Stimulated activated CD8-positive, alpha-beta memory T cell treated with anti-CD3 and anti-CD28 coated beads, Interleukin-15, amount 100 ng/mL, for 24 hours (primary cell): ENCODE data around the gene WDR45.
A peak's percentile ranks its signal among the peaks of the same experiment; 100 is the strongest.
"Not testable (repeated sequence)": the region's sequence is repeated elsewhere in the genome, so short reads cannot be mapped to it uniquely, and the experiment has no call there.

ENCODE experiments used
- DNase-seq: peaks from one replicate; pipeline ENCODE4 v3.0.0-alpha.2; 2020; ENCODE audit warnings: low read depth

WDR45 gene

GRCh38 chrX:49079489-49080428, at the start of gene WDR45:
Gene WDR45 (minus strand): TSS chrX:49079887. CDS start chrX:49078095, 1,792 bp downstream.
- peak; percentile 12 for DNase-seq

GRCh38 chrX:49129427-49129826, 49.7 kb upstream of the WDR45 start:
- DNase-seq, result no peak

GRCh38 chrX:49127742-49128258, 48.1 kb upstream of the WDR45 start:
- not testable (repeated sequence) for DNase-seq

GRCh38 chrX:49122499-49122898, 42.8 kb upstream of the WDR45 start:
- DNase-seq, result no peak

GRCh38 chrX:49120091-49120490, 40.4 kb upstream of the WDR45 start:
- no peak for DNase-seq

GRCh38 chrX:49117581-49117980, 37.9 kb upstream of the WDR45 start:
- no peak for DNase-seq

- DNase-seq, result no peak
Measured at GRCh38 chrX:49116716-49117115, 37.0 kb upstream of the WDR45 start.

- DNase-seq, result no peak
Measured at GRCh38 chrX:49116076-49116475, 36.4 kb upstream of the WDR45 start.

GRCh38 chrX:49111791-49112190, 32.1 kb upstream of the WDR45 start:
- no peak for DNase-seq

GRCh38 chrX:49110417-49110816, 30.7 kb upstream of the WDR45 start:
- no peak for DNase-seq

- DNase-seq, result no peak
Measured at GRCh38 chrX:49108641-49109040, 29.0 kb upstream of the WDR45 start.

GRCh38 chrX:49106930-49107329, 27.2 kb upstream of the WDR45 start:
- no peak for DNase-seq

GRCh38 chrX:49106296-49106695, 26.6 kb upstream of the WDR45 start:
- DNase-seq, result no peak

GRCh38 chrX:49103637-49104036, 23.9 kb upstream of the WDR45 start:
- no peak for DNase-seq

GRCh38 chrX:49102190-49102589, 22.5 kb upstream of the WDR45 start:
- DNase-seq, result no peak

- DNase-seq, result no peak
Measured at GRCh38 chrX:49101629-49101984, 21.9 kb upstream of the WDR45 start.

- peak; percentile 59 for DNase-seq
Measured at GRCh38 chrX:49100704-49101628, 21.3 kb upstream of the WDR45 start.

- no peak for DNase-seq
Measured at GRCh38 chrX:49096419-49096818, 16.7 kb upstream of the WDR45 start.

GRCh38 chrX:49089553-49089952, 9.9 kb upstream of the WDR45 start:
- no peak for DNase-seq

GRCh38 chrX:49082271-49082871, 2.7 kb upstream of the WDR45 start:
- DNase-seq, result no peak

GRCh38 chrX:49077941-49078340, 1.7 kb downstream of the WDR45 start:
- DNase-seq, result no peak

GRCh38 chrX:49075347-49075746, 4.3 kb downstream of the WDR45 start:
- DNase-seq, result no peak
